ENCODE measurements around the gene STX4.

STX4 gene

DNA sequence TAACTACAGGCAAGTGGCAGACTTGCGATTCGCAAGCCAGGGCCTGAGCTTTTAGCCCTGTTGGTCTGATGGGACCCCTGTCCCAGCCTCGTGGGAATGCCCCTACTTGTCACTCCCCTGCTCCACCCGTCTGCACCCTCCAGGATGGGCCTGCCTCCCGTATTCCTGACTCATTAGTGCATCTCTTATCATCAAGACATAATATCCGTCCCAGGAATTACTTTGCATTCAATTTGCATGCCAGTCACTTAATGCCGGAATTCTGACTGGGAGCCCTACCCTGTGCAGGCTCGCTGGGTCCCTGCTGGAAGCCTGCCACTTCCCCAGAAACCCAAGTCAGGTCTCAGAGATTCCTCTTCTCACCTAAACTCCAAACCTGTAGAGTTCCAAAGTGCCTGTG lies 52.1 kb downstream of the STX4 start:
- no peak for DNase-seq

DNA sequence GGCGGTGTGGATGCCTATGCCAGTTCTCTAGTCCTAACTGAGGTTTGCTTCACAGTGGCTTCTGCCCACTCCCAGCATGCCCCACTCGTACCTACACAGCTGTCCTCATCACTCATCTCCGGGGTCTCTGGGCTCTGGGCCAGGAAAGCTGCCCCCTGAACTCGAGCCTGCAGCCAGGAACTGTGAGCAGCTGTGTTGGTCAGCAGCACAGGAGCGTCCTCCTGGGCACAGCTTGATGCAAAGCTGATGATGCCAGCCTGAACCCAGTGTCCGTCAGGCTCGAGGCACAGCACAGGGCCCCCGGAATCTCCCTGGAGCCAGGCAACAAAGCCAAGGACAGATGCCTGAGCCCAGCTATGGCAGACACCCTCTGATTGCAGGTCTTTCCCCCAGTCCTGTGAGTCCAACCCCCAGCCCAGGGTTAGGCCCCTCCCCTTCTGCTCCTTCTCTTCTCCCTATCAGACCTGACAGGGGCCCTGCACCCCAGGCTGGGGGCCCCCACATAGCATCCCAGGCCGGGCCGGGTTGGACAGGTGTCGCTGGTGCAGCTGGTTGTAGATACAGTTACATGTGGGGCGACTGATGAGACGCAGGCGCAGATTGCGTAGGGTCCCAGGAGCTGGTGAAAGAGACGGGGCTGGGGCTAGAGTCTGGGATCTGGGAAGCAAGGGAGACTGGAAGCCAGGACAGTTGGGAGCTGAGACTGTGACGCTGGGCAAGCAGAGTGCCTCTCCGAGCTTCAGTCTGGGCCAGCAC lies 52.7 kb downstream of the STX4 start:
- no peak for DNase-seq

DNA sequence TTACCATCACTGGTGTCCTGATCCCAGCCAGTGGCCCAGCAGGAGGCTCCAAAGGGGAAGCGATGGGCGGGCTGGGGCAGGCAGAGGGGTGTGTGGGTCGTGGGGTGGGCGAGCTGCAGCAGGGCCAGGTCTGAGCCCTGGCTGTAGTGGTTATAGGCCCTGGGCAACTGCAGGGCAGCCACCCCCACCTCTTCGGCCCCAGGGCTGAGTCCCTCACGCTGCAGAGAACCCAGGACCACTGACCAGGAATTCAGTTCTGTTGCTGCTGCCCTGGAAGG lies 53.2 kb downstream of the STX4 start:
- DNase-seq = no peak

DNA sequence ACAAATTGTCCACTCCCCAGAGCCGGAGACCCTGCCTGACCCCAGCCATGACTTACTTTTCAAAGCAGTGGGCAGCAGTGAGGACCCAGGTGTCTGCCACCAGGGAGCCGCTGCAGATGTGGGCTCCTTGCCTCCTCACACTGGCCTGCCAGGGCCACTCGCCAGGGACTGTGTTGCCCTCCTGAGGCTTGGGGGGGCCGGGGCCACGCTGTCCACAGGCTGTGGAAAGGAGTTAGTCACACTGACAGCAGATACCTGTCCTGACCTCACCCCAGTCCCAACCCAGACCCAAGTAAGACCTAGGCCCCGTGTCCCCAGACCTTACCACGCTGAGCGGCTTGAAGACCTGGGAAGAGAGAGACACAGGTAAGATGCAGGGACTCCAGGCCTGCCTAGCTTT lies 54.1 kb downstream of the STX4 start:
- DNase-seq = no peak

DNA sequence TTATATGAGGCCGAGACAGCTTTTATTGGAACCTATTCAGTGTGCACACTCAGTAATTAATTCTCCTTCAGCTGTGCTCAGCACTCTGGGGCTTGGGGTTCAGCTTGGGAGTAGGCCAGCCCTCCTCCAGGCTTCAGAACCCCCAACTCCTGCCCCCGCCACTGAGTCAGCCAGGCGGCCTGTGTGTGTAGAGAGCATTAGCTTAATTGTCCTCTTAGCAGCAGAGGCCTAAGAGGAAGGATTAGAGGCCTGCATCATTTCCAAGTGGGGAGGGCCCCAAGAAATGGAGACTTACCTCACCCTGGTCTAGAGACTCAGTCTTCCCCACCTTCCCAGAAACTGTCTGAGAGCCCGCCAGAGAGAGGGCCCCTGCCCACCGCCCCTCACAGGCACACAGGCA lies 54.6 kb downstream of the STX4 start:
- DNase-seq = no peak

DNA sequence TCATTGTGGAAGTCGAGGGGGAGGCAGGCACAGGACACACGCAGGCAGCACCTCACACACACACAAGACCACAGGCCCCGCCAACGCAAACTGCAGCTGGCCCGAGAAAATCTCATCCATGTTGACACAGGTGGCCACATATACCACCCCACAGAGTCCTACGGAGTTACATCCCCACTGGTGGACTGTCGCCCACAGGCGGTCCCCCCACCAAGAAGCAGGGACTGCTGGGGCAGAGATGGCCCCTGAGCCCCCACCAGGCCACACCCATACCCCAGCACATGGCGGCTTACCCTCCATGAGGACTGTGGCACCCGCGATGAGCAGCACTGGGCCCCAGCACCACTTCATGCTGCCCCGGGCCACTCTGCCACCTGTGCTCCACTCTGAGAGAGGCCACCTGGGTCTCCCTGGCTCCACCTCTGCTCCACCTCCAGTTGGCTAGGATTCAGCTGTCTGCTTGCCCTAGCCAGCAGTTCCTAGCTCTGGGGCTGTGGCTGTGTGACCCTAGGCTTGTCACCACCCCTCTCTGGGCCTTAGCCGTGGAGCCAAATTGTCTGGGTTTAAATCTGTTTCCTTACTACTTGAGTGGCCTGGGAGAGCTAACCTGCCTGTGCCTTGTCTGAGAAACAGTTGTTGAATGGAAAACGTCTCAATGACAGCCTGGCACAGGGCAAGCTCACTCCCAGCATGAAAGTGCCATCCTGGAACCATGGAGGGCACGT lies 55.3 kb downstream of the STX4 start, which contains the start of gene PRSS53:
Gene PRSS53, minus strand, starts transcription at position 485 of the 725 bp plus-strand sequence. Its CDS starts 134 bp downstream, at position 351.
- no peak for DNase-seq

DNA sequence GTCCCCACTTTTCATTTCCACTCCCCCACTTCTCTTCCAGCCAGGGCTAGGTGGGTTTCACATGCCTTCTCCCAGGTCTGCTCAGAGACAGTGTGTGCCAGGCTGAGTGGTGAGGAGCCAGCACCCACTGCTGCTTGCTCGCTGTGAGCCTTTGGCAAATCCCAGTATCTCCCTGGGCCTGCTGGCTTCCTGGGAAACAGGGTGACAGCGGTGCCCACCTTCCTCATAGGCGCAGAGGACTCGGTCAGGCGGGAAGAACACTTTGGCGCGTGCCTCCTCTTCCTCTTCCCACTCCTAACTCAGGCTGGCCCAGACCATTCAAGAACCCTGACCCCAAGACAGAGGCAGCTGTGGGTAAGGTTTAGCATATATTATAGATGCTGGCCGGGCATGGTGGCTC lies 55.8 kb downstream of the STX4 start:
- no peak for DNase-seq

Measured in activated effector memory CD4-positive, alpha-beta T cell treated with anti-CD3 and anti-CD28 coated beads, Interleukin-2, amount 50 U/mL, for 16 hours (primary cell).